ENCODE data around the gene BIRC6.
A peak's percentile ranks its signal among the peaks of the same experiment; 100 is the strongest.

DNA sequence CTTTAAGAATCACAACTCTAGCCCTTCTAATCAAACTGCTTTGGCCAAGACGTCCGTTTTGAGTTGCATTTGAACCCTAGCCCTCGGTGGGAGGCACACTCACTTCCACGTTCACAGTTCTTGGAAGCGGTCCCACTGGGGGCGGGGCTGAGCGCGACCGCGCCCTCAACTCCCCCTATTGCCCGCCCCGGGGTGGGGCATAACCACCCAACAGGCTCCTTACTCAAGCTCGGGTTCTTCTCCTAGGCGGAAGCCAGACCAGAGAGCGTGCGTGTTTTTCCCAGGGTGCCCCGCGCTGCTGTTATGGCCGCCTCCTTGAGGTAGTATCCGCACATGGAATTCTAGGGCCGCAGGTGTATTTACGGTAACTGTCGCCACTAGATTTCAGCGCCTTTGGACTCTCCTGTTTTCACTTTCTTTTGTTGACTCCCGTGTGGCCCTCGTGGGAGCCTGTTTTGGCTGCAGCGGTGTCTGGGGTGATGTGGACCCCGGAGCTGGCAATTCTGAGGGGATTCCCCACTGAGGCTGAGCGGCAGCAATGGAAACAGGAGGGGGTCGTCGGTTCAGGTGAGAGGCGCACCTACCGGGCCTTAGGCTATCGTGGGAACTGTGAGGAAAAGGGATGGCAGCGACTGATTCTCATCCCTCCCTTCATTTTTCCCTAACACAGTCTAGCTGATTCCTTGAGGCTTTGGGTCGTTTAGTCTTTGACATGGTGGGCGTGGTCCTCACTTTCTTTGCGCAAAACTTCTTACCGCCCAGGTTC lies 271.2 kb downstream of the BIRC6 start, which contains the start of gene TTC27:
- TF ChIP-seq, protein P1, sequence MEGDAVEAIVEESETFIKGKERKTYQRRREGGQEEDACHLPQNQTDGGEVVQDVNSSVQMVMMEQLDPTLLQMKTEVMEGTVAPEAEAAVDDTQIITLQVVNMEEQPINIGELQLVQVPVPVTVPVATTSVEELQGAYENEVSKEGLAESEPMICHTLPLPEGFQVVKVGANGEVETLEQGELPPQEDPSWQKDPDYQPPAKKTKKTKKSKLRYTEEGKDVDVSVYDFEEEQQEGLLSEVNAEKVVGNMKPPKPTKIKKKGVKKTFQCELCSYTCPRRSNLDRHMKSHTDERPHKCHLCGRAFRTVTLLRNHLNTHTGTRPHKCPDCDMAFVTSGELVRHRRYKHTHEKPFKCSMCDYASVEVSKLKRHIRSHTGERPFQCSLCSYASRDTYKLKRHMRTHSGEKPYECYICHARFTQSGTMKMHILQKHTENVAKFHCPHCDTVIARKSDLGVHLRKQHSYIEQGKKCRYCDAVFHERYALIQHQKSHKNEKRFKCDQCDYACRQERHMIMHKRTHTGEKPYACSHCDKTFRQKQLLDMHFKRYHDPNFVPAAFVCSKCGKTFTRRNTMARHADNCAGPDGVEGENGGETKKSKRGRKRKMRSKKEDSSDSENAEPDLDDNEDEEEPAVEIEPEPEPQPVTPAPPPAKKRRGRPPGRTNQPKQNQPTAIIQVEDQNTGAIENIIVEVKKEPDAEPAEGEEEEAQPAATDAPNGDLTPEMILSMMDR (IDR thresholded peaks at IDR 0.05): no peak
- TF ChIP-seq GABPB1 (CRISPR knock-in tag; IDR thresholded peaks at IDR 0.05): peak; percentile 54; the same call in 1 of the 2 replicates
